B cell (primary cell): ENCODE data around the gene SLFN12. TPM values are rescaled to one million over a fixed set of nuclear protein-coding genes. Genes with fewer than 3 reads are reported as not detected.
A peak's percentile ranks its signal among the peaks of the same experiment; 100 is the strongest.

Source experiments
- ATAC-seq: fragments of 200-7000 bp; cut with Tn5 transposase; one replicate; pipeline ENCODE4 v1.10.0; 2021; ENCODE audit warnings: low read depth, mild to moderate bottlenecking, moderate number of reproducible peaks, moderate library complexity
- CTCF ChIA-PET: fragments of 350-600 bp; sonication (Branson Sonifier 250); formaldehyde crosslinking; loops from one replicate; lab custom pipeline; 2021; ENCODE audit warnings: antibody characterized with exemption, inconsistent platforms; lab: Charles Lee
- POLR2A ChIA-PET: fragments of 350-600 bp; sonication (Branson Sonifier 250); formaldehyde crosslinking; loops from one replicate; lab custom pipeline; 2021; ENCODE audit warnings: antibody characterized with exemption; lab: Charles Lee
- DNase-seq: peaks from one replicate; pipeline ENCODE4 v3.0.0; 2013
- H2AFZ ChIP-seq: 2 replicates; pipeline ENCODE4 v1.6.1; 2012; ENCODE audit warnings: mild to moderate bottlenecking, low read depth, low read length; ENCODE audit not compliant: insufficient read depth, poor library complexity, severe bottlenecking
- H3K27ac ChIP-seq, 2 donors: 1 replicate in 1 of 2; 2 replicates in 1 of 2; pipeline ENCODE4 v1.5.1; 2012 to 2013; ENCODE audit warnings: low read length in 2 of 2, mild to moderate bottlenecking in 2 of 2, moderate library complexity in 1 of 2
- H3K27me3 ChIP-seq, 4 experiments: fragments of 200-600 bp in 1 of 4; sonication (generic) in 1 of 4; replicated peaks in 1 of 4; 1 replicate in 2 of 4; 2 replicates in 2 of 4; pipeline versions ENCODE4 v1.6.1 to v1.7.0; 2013 to 2016; ENCODE audit warnings: low read length in 3 of 4, mild to moderate bottlenecking in 2 of 4, mixed read lengths in 1 of 4, moderate library complexity in 1 of 4; ENCODE audit not compliant: insufficient read depth in 4 of 4, control insufficient read depth in 3 of 4; ENCODE audit errors: control extremely low read depth in 1 of 4
- H3K36me3 ChIP-seq, 2 experiments: replicated peaks in 1 of 2; 1 replicate in 1 of 2; 2 replicates in 1 of 2; pipeline versions ENCODE4 v1.6.1 to v1.7.1; 2013; ENCODE audit warnings: low read length in 1 of 2; ENCODE audit not compliant: insufficient read depth in 2 of 2, control insufficient read depth in 1 of 2; ENCODE audit errors: control extremely low read depth in 1 of 2, extremely low read depth in 1 of 2
- H3K4me1 ChIP-seq, 2 donors: fragments of 200-600 bp in 1 of 2; sonication (generic) in 1 of 2; 1 replicate in 1 of 2; 2 replicates in 1 of 2; pipeline versions ENCODE4 v1.5.1 to v1.6.1; 2013 to 2017; ENCODE audit warnings: low read length in 2 of 2; ENCODE audit not compliant: control insufficient read depth in 2 of 2, insufficient read depth in 2 of 2
- H3K4me2 ChIP-seq: replicated peaks from 2 replicates; pipeline ENCODE3; 2012; ENCODE audit warnings: mild to moderate bottlenecking, low read depth, low read length; ENCODE audit not compliant: poor library complexity, severe bottlenecking
- H3K4me3 ChIP-seq, 5 experiments: fragments of 200-600 bp in 1 of 5; sonication (generic) in 1 of 5; 1 replicate in 3 of 5; 2 replicates in 2 of 5; pipeline versions ENCODE4 v1.5.1 to v1.7.0; 2011 to 2016; ENCODE audit warnings: low read length in 4 of 5, mild to moderate bottlenecking in 4 of 5, low read depth in 2 of 5, control low read depth in 1 of 5, moderate library complexity in 1 of 5; ENCODE audit not compliant: insufficient read depth in 1 of 5; ENCODE audit errors: control extremely low read depth in 1 of 5, extremely low read depth in 1 of 5
- H3K79me2 ChIP-seq: fragments of 200-600 bp; sonication (generic); one replicate; pipeline ENCODE4 v1.6.0; 2016; ENCODE audit warnings: low read length; ENCODE audit not compliant: control insufficient read depth, insufficient read depth
- H3K9ac ChIP-seq: fragments of 200-600 bp; sonication (generic); 2 replicates; pipeline ENCODE4 v1.6.1; 2017; ENCODE audit warnings: mild to moderate bottlenecking, low read length, moderate library complexity
- H3K9me3 ChIP-seq, 3 donors: one replicate each; pipeline versions ENCODE4 v1.6.1 to v1.7.1; 2013; ENCODE audit warnings: low read length in 2 of 3; ENCODE audit not compliant: control insufficient read depth in 2 of 3, insufficient read depth in 1 of 3; ENCODE audit errors: control extremely low read depth in 1 of 3
- H4K20me1 ChIP-seq: 2 replicates; pipeline ENCODE4 v1.6.0; 2012; ENCODE audit warnings: mild to moderate bottlenecking, low read length; ENCODE audit not compliant: insufficient read depth, control insufficient read depth, poor library complexity, severe bottlenecking
- H3K27ac Mint-ChIP-seq: one replicate; pipeline ENCODE4 v1.8.0; 2021; ENCODE audit warnings: mixed read lengths
- H3K27me3 Mint-ChIP-seq: one replicate; pipeline ENCODE4 v1.8.0; 2021; ENCODE audit warnings: mixed read lengths
- H3K4me1 Mint-ChIP-seq: one replicate; pipeline ENCODE4 v1.8.0; 2021; ENCODE audit warnings: mixed read lengths
- H3K4me3 Mint-ChIP-seq: one replicate; pipeline ENCODE4 v1.8.0; 2021; ENCODE audit warnings: mixed read lengths
- H3K9me3 Mint-ChIP-seq: one replicate; pipeline ENCODE4 v1.8.0; 2022; ENCODE audit warnings: mixed read lengths; ENCODE audit not compliant: insufficient read depth
- EZH2 ChIP-seq: IDR thresholded peaks from 2 replicates; pipeline ENCODE4 v1.6.1; 2012; ENCODE audit warnings: borderline replicate concordance, low read depth, mild to moderate bottlenecking, moderate library complexity, low read length; ENCODE audit not compliant: insufficient read depth, poor library complexity, severe bottlenecking
- WGBS: methylation state at CpG from one replicate; pipeline ENCODE4 v1.1.5; 2013; ENCODE audit warnings: missing lambda C conversion rate; ENCODE audit not compliant: insufficient coverage; 5-methylcytosine and 5-hydroxymethylcytosine counted together
- intact Hi-C: fragments of 100-400 bp; cut with micrococcal nuclease; formaldehyde crosslinking; loops from one replicate; pipeline ENCODE4 v1.10.0; 2022
- polyA plus RNA-seq: library from polyadenylated mRNA; depleted of rRNA; stranded (reverse); fragments of >200 nt; gene quantifications from 2 replicates; pipeline ENCODE4 v1.2.3, GENCODE V29; 2012
- total RNA-seq, 2 donors: library from RNA; stranded (reverse); fragments of 120-200 nt in 1 of 2; gene quantifications; 1 replicate in 1 of 2; 2 replicates in 1 of 2; pipeline versions ENCODE4 v1.2.3 to v1.2.4, GENCODE V29; 2013 to 2022
- TF ChIP-seq, protein P1 (sequence below): fragments of 200-600 bp; IDR thresholded peaks from one replicate; pipeline ENCODE4 v1.8.0; 2022; ENCODE audit warnings: antibody characterized with exemption, mild to moderate bottlenecking

The SLFN12 gene
- total and polyA plus RNA-seq, 2 donors (not counting 1 experiment from before 2014, with no cell fraction given): 1.9 to 8.0 TPM

DNA sequence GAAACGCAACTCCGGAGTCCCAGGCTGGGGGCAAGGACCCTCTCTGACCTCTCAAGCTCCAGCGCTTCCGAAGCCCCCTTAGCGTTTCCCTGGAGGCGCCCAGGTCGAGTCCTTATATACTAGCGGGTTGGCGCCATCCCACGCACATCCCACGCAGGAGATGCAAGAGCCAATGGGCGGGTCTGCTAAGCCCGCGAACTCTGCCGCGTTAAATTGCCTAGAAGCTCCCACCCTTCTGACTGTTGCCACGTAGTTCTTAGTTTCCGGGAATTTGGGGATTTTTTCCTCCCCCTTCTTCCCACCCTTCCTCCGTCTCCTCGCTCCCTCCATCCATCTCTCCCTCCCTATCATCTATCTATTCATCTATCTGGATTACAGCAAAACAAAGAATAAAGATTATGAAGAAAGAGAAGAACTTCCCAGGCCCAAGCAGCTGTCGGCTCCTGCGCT lies 58.7 kb downstream of the SLFN12 start, which contains the start of gene SLFN11:
SLFN11 (minus strand) TSS at position 88 of the 450 bp plus-strand sequence. CDS start 9,814 bp downstream, outside the sequence.
- Histone ChIP-seq H3K4me3 (peak within 1 kb of the TSS; percentile 18 to 87 (median 72)), H3K9ac (peak within 1 kb of the TSS; percentile 76), H3K4me2 (peak within 1 kb of the TSS; percentile 92), H4K20me1 (no peaks in the 10 kb centered on the region), H3K9me3 (no peaks in the 10 kb centered on the region), H2AFZ (peak within 1 kb of the TSS; percentile 82), H3K36me3 (no peaks in the 10 kb centered on the region), H3K4me1 (peaks cover 7 to 8% of the 10 kb centered on the region in 2 donors), H3K27me3 (no peaks in the 10 kb centered on the region), H3K27ac (peak within 1 kb of the TSS; percentile 79 to 85), H3K79me2 (peaks cover 13% of the 10 kb centered on the region)
- ChIA-PET POLR2A (interaction anchor here (0.6 to 1.9 kb wide), 7 partner anchors 24 to 115 kb away, joined by 4 to 8 read pairs (median 5); partner anchors contain the start of gene SLFN13), CTCF (interaction anchor here (0.6 to 5.3 kb wide), 3 partner anchors 50 to 166 kb away, joined by 3 to 22 read pairs (median 9); no protein-coding TSS in a partner anchor)
- WGBS: 1% methylated on average over 20 of the region's 22 CpGs
- peak within 1 kb of the TSS; percentile 99 for H3K27ac Mint-ChIP-seq
- no peak for TF ChIP-seq EZH2
- TF ChIP-seq, protein P1, sequence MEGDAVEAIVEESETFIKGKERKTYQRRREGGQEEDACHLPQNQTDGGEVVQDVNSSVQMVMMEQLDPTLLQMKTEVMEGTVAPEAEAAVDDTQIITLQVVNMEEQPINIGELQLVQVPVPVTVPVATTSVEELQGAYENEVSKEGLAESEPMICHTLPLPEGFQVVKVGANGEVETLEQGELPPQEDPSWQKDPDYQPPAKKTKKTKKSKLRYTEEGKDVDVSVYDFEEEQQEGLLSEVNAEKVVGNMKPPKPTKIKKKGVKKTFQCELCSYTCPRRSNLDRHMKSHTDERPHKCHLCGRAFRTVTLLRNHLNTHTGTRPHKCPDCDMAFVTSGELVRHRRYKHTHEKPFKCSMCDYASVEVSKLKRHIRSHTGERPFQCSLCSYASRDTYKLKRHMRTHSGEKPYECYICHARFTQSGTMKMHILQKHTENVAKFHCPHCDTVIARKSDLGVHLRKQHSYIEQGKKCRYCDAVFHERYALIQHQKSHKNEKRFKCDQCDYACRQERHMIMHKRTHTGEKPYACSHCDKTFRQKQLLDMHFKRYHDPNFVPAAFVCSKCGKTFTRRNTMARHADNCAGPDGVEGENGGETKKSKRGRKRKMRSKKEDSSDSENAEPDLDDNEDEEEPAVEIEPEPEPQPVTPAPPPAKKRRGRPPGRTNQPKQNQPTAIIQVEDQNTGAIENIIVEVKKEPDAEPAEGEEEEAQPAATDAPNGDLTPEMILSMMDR: no peak
- DNase-seq (peak; percentile 85), ATAC-seq (peak; percentile 77)
- peaks cover 49% of the 10 kb centered on the region for H3K4me1 Mint-ChIP-seq
- peak within 1 kb of the TSS; percentile 96 for H3K4me3 Mint-ChIP-seq
- no peaks in the 10 kb centered on the region for H3K27me3 Mint-ChIP-seq
- H3K9me3 Mint-ChIP-seq: peaks cover 11% of the 10 kb centered on the region
- intact Hi-C loops: loop anchor here (1.0 to 5.0 kb wide), 5 partner anchors 32 to 165 kb away; partner anchors contain the start of genes SLFN12 and SLFN13
